ENCODE data around the gene PGM2. TPM values are rescaled to one million over a fixed set of nuclear protein-coding genes. Genes with fewer than 3 reads are reported as not detected.

The PGM2 gene
- polyA plus RNA-seq, 1 of the 3 experiments (the other 2 are of a cell fraction) = 12.7 TPM

DNA sequence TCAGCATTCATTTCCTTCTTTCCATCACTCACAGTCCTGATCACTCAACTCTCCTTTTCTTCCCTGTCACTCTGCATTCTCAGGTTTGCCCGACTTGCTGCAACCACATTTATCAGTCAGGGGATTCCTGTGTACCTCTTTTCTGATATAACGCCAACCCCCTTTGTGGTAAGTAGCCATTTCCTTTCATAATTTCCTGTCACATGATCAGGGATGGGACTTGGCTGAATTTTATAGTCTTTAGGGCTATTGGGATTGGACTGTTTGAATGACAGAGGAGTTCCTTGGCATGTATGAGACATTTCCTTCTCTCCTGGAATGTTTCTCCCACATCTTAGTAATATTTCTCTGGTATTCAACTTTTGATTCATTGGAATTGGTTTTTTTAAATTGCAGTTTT lies 11.0 kb downstream of the PGM2 start:
- H3K79me2 ChIP-seq (ENCODE audit: insufficient read depth) = peaks cover 10% of the 10 kb centered on the region; the same call in 1 of the 2 replicates
- no peak overlapping the region for H3K4me3 ChIP-seq (ENCODE audit: low read depth in 2 of 2, low read length in 1 of 2)
- no peak for DNase-seq
- ChIA-PET CTCF (interaction anchor here (1.1 kb wide), 1 partner anchor 234 kb away, joined by 4 read pairs; no protein-coding TSS in a partner anchor), POLR2A (no interaction called here)
- H2AFZ ChIP-seq (ENCODE audit: low read depth) = peak overlapping the region; percentile 24; the same call in 1 of the 2 replicates
- H4K20me1 ChIP-seq (ENCODE audit: insufficient read depth) = no peaks in the 10 kb centered on the region
- no peaks in the 10 kb centered on the region for H3K9me2 ChIP-seq
- TF ChIP-seq MXI1 (IDR thresholded peaks at IDR 0.05; ENCODE audit: low read depth, low read length) (no peak), GABPA (IDR thresholded peaks at IDR 0.05; ENCODE audit: low read depth) (peak; percentile 29; the same call in 1 of the 2 replicates), NFIC (IDR thresholded peaks at IDR 0.05; ENCODE audit: borderline replicate concordance) (0 out of 2 replicates have a peak, but pooled peaks have one; percentile 14), SIN3A (IDR thresholded peaks at IDR 0.05; ENCODE audit: borderline replicate concordance, low read depth, low read length) (no peak), SMC3 (IDR thresholded peaks at IDR 0.05; ENCODE audit: low read depth, low read length) (no peak), MEF2A (IDR thresholded peaks at IDR 0.05; ENCODE audit: borderline replicate concordance, low read depth) (no peak)
- TF ChIP-seq, protein P1, sequence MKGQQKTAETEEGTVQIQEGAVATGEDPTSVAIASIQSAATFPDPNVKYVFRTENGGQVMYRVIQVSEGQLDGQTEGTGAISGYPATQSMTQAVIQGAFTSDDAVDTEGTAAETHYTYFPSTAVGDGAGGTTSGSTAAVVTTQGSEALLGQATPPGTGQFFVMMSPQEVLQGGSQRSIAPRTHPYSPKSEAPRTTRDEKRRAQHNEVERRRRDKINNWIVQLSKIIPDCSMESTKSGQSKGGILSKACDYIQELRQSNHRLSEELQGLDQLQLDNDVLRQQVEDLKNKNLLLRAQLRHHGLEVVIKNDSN (IDR thresholded peaks at IDR 0.05; ENCODE audit: borderline replicate concordance, low read depth) = peak; percentile 77
- TF ChIP-seq, protein P2, sequence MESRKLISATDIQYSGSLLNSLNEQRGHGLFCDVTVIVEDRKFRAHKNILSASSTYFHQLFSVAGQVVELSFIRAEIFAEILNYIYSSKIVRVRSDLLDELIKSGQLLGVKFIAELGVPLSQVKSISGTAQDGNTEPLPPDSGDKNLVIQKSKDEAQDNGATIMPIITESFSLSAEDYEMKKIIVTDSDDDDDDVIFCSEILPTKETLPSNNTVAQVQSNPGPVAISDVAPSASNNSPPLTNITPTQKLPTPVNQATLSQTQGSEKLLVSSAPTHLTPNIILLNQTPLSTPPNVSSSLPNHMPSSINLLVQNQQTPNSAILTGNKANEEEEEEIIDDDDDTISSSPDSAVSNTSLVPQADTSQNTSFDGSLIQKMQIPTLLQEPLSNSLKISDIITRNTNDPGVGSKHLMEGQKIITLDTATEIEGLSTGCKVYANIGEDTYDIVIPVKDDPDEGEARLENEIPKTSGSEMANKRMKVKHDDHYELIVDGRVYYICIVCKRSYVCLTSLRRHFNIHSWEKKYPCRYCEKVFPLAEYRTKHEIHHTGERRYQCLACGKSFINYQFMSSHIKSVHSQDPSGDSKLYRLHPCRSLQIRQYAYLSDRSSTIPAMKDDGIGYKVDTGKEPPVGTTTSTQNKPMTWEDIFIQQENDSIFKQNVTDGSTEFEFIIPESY (IDR thresholded peaks at IDR 0.05; ENCODE audit: borderline replicate concordance, low read depth) = no peak
- TF ChIP-seq, protein P3, sequence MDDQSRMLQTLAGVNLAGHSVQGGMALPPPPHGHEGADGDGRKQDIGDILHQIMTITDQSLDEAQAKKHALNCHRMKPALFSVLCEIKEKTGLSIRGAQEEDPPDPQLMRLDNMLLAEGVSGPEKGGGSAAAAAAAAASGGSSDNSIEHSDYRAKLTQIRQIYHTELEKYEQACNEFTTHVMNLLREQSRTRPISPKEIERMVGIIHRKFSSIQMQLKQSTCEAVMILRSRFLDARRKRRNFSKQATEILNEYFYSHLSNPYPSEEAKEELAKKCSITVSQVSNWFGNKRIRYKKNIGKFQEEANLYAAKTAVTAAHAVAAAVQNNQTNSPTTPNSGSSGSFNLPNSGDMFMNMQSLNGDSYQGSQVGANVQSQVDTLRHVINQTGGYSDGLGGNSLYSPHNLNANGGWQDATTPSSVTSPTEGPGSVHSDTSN (IDR thresholded peaks at IDR 0.05) = peak; percentile 32; the same call in 1 of the 2 replicates
- H3K27ac ChIP-seq (ENCODE audit: low read depth in 2 of 2, low read length in 1 of 2) = peak overlapping the region; percentile 31 to 64; a peak in 3 of 4 replicates
- H3K36me3 ChIP-seq (replicated peaks in 1 of 2; ENCODE audit: control insufficient read depth in 1 of 2, insufficient read depth in 2 of 2, low read length in 1 of 2) = peaks cover 32 to 54% of the 10 kb centered on the region in 2 experiments
- H3K27me3 ChIP-seq (ENCODE audit: insufficient read depth) = no peaks in the 10 kb centered on the region
- 60% methylated on average over 2 of the region's 2 CpGs for WGBS (ENCODE audit: low lambda C conversion rate)
- H3K9ac ChIP-seq = no peak overlapping the region
- peak overlapping the region; percentile 25 for H3K4me2 ChIP-seq
- peaks cover 15% of the 10 kb centered on the region for H3F3A ChIP-seq (replicated peaks; ENCODE audit: insufficient read depth)
- no peaks in the 10 kb centered on the region for H3K9me3 ChIP-seq
- peaks cover 0 to 14% of the 10 kb centered on the region in 2 experiments; a peak in 1 of 4 replicates for H3K4me1 ChIP-seq (ENCODE audit: control insufficient read depth in 1 of 2, insufficient read depth in 2 of 2, low read depth in 1 of 2, low read length in 1 of 2)

DNA sequence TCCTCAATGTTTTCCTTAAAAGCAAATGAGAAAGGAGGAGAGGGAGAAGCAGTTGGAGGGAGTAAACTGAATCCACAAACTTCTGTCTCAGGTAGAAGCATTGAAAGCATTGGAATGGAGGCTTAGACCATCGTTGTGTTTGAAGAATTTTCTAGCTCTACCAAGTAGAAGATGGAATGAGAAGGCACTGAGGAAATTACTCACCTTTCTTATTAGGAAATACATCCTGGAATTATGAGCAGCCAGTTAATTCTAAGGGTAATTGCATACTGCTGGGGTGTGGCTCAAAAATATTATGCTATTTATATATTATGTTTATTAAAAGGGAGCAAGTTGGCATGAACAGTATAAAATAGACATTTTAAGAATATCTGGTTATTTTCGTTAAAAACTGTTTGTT lies 12.9 kb downstream of the PGM2 start:
- Histone ChIP-seq H3K4me1 (ENCODE audit: control insufficient read depth in 1 of 2, insufficient read depth in 2 of 2, low read depth in 1 of 2, low read length in 1 of 2) (peaks cover 0 to 14% of the 10 kb centered on the region in 2 experiments; a peak in 1 of 4 replicates), H3K27me3 (ENCODE audit: insufficient read depth) (no peaks in the 10 kb centered on the region)
- 62% methylated on average over 2 of the region's 2 CpGs for WGBS (ENCODE audit: low lambda C conversion rate)

More for the DNA sequence above, 12.9 kb downstream of the PGM2 start:
- Histone ChIP-seq H3K36me3 (replicated peaks in 1 of 2; ENCODE audit: control insufficient read depth in 1 of 2, insufficient read depth in 2 of 2, low read length in 1 of 2) (peaks cover 35 to 54% of the 10 kb centered on the region in 2 experiments), H3K4me2 (no peak overlapping the region), H2AFZ (ENCODE audit: low read depth) (no peak overlapping the region), H3F3A (replicated peaks; ENCODE audit: insufficient read depth) (peaks cover 15% of the 10 kb centered on the region), H3K4me3 (ENCODE audit: low read depth in 2 of 2, low read length in 1 of 2) (no peak overlapping the region), H3K9me2 (no peaks in the 10 kb centered on the region), H4K20me1 (ENCODE audit: insufficient read depth) (no peaks in the 10 kb centered on the region), H3K27ac (ENCODE audit: low read depth in 2 of 2, low read length in 1 of 2) (no peak overlapping the region), H3K9me3 (no peaks in the 10 kb centered on the region), H3K9ac (no peak overlapping the region), H3K79me2 (ENCODE audit: insufficient read depth) (peaks cover 6% of the 10 kb centered on the region; the same call in 1 of the 2 replicates)
- ChIA-PET CTCF (no interaction called here), POLR2A (no interaction called here)
- no peak for DNase-seq
- TF ChIP-seq CHD2 (IDR thresholded peaks at IDR 0.05; ENCODE audit: low read length, partially characterized antibody) = no peak
- no peak for TF ChIP-seq FOSL2 (IDR thresholded peaks at IDR 0.05; ENCODE audit: borderline replicate concordance, low read depth)
- no peak for TF ChIP-seq GABPA (IDR thresholded peaks at IDR 0.05; ENCODE audit: low read depth)
- TF ChIP-seq RCOR1 (IDR thresholded peaks at IDR 0.05; ENCODE audit: low read length) = no peak
- TF ChIP-seq MAX (IDR thresholded peaks at IDR 0.05; ENCODE audit: low read depth) = no peak
- TF ChIP-seq, protein P3 (IDR thresholded peaks at IDR 0.05) = no peak
- TF ChIP-seq SMC3 (IDR thresholded peaks at IDR 0.05; ENCODE audit: low read depth, low read length) = no peak
- TF ChIP-seq FOXM1 (IDR thresholded peaks at IDR 0.05; ENCODE audit: low read depth) = no peak
- TF ChIP-seq IRF3 (IDR thresholded peaks at IDR 0.05; ENCODE audit: low read depth, low read length) = no peak
- TF ChIP-seq FOXJ3 (CRISPR knock-in tag; IDR thresholded peaks at IDR 0.05) = no peak
- no peak for TF ChIP-seq ELF1 (IDR thresholded peaks at IDR 0.05)

All from SK-N-SH (cell line).